Measurements from ENCODE around the gene TCL1B.

Gene TCL1B

GRCh38 chr14:95692109-95692508, 5.9 kb downstream of the TCL1B start:
- Histone ChIP-seq H3K79me2 (ENCODE audit: control insufficient read depth, insufficient read depth, low read length) (no peaks in the 10 kb centered on the region), H3K23ac (ENCODE audit: low read length) (no peak overlapping the region), H3K56ac (ENCODE audit: low read length) (no peak overlapping the region), H4K8ac (ENCODE audit: low read depth, low read length) (no peak overlapping the region), H2BK15ac (replicated peaks; ENCODE audit: low read depth) (no peak overlapping the region), H3K79me1 (ENCODE audit: low read length) (no peaks in the 10 kb centered on the region), H3K36me3 (ENCODE audit: control insufficient read depth, insufficient read depth, low read length) (no peaks in the 10 kb centered on the region), H3K4me2 (ENCODE audit: low read length) (no peak overlapping the region), H4K5ac (ENCODE audit: low read length) (no peak overlapping the region), H3K18ac (ENCODE audit: low read length) (no peak overlapping the region), H2AK5ac (ENCODE audit: low read length) (no peak overlapping the region), H3K9ac (ENCODE audit: low read length) (no peak overlapping the region), H2BK5ac (ENCODE audit: low read length) (no peak overlapping the region), H3K4me1 (ENCODE audit: control insufficient read depth, low read depth, low read length) (peaks cover 2% of the 10 kb centered on the region), H2BK120ac (ENCODE audit: low read depth, low read length) (no peak overlapping the region), H3K4ac (ENCODE audit: low read depth, low read length) (no peak overlapping the region), H3K4me3 (ENCODE audit: low read length) (no peak overlapping the region), H3K27ac (ENCODE audit: low read depth, low read length) (no peak overlapping the region), H3K27me3 (ENCODE audit: insufficient read depth, low read length, poor library complexity) (no peaks in the 10 kb centered on the region)
- DNase-seq: no peak
- WGBS (ENCODE audit: extremely low coverage, insufficient coverage, low lambda C conversion rate): no CpG with 5 or more reads among the region's 4 CpGs

GRCh38 chr14:95695051-95695450, 8.8 kb downstream of the TCL1B start:
- no peak overlapping the region for H4K8ac ChIP-seq (ENCODE audit: low read depth, low read length)

GRCh38 chr14:95695913-95696312, 9.7 kb downstream of the TCL1B start:
- no peak for DNase-seq
- WGBS (ENCODE audit: extremely low coverage, insufficient coverage, low lambda C conversion rate): no CpG with 5 or more reads among the region's 5 CpGs
- Histone ChIP-seq H4K8ac (ENCODE audit: low read depth, low read length) (no peak overlapping the region), H2BK15ac (replicated peaks; ENCODE audit: low read depth) (no peak overlapping the region), H3K4me1 (ENCODE audit: control insufficient read depth, low read depth, low read length) (no peaks in the 10 kb centered on the region), H3K27ac (ENCODE audit: low read depth, low read length) (no peak overlapping the region), H3K4me2 (ENCODE audit: low read length) (no peak overlapping the region), H3K79me1 (ENCODE audit: low read length) (no peaks in the 10 kb centered on the region), H3K36me3 (ENCODE audit: control insufficient read depth, insufficient read depth, low read length) (no peaks in the 10 kb centered on the region), H3K4me3 (ENCODE audit: low read length) (no peak overlapping the region), H2BK120ac (ENCODE audit: low read depth, low read length) (no peak overlapping the region), H3K27me3 (ENCODE audit: insufficient read depth, low read length, poor library complexity) (no peaks in the 10 kb centered on the region), H3K79me2 (ENCODE audit: control insufficient read depth, insufficient read depth, low read length) (no peaks in the 10 kb centered on the region), H3K9ac (ENCODE audit: low read length) (no peak overlapping the region), H2BK5ac (ENCODE audit: low read length) (no peak overlapping the region), H4K5ac (ENCODE audit: low read length) (no peak overlapping the region), H2AK5ac (ENCODE audit: low read length) (no peak overlapping the region), H3K56ac (ENCODE audit: low read length) (no peak overlapping the region), H3K23ac (ENCODE audit: low read length) (no peak overlapping the region), H3K4ac (ENCODE audit: low read depth, low read length) (no peak overlapping the region), H3K18ac (ENCODE audit: low read length) (no peak overlapping the region)

More at GRCh38 chr14:95695051-95695450, 8.8 kb downstream of the TCL1B start:
- no CpG with 5 or more reads among the region's 5 CpGs for WGBS (ENCODE audit: extremely low coverage, insufficient coverage, low lambda C conversion rate)
- no peak overlapping the region for H3K18ac ChIP-seq (ENCODE audit: low read length)
- H3K27ac ChIP-seq (ENCODE audit: low read depth, low read length): no peak overlapping the region
- no peaks in the 10 kb centered on the region for H3K27me3 ChIP-seq (ENCODE audit: insufficient read depth, low read length, poor library complexity)
- H4K5ac ChIP-seq (ENCODE audit: low read length): no peak overlapping the region
- no peak overlapping the region for H3K4me2 ChIP-seq (ENCODE audit: low read length)
- no peak overlapping the region for H2BK120ac ChIP-seq (ENCODE audit: low read depth, low read length)
- no peak overlapping the region for H3K23ac ChIP-seq (ENCODE audit: low read length)
- no peak overlapping the region for H2AK5ac ChIP-seq (ENCODE audit: low read length)
- H3K79me2 ChIP-seq (ENCODE audit: control insufficient read depth, insufficient read depth, low read length): no peaks in the 10 kb centered on the region
- no peaks in the 10 kb centered on the region for H3K79me1 ChIP-seq (ENCODE audit: low read length)
- no peak overlapping the region for H3K4me3 ChIP-seq (ENCODE audit: low read length)
- no peak overlapping the region for H3K56ac ChIP-seq (ENCODE audit: low read length)
- H2BK5ac ChIP-seq (ENCODE audit: low read length): no peak overlapping the region
- H3K4me1 ChIP-seq (ENCODE audit: control insufficient read depth, low read depth, low read length): no peaks in the 10 kb centered on the region
- no peak for DNase-seq
- H3K36me3 ChIP-seq (ENCODE audit: control insufficient read depth, insufficient read depth, low read length): no peaks in the 10 kb centered on the region
- no peak overlapping the region for H3K4ac ChIP-seq (ENCODE audit: low read depth, low read length)
- H2BK15ac ChIP-seq (replicated peaks; ENCODE audit: low read depth): no peak overlapping the region
- H3K9ac ChIP-seq (ENCODE audit: low read length): no peak overlapping the region

- no peak for DNase-seq
- Histone ChIP-seq H3K23ac (ENCODE audit: low read length) (no peak overlapping the region), H3K9ac (ENCODE audit: low read length) (no peak overlapping the region), H3K4me3 (ENCODE audit: low read length) (no peak overlapping the region), H2BK120ac (ENCODE audit: low read depth, low read length) (no peak overlapping the region), H2BK15ac (replicated peaks; ENCODE audit: low read depth) (no peak overlapping the region), H3K4me2 (ENCODE audit: low read length) (no peak overlapping the region), H3K18ac (ENCODE audit: low read length) (no peak overlapping the region), H2AK5ac (ENCODE audit: low read length) (no peak overlapping the region), H3K79me2 (ENCODE audit: control insufficient read depth, insufficient read depth, low read length) (no peaks in the 10 kb centered on the region), H3K4ac (ENCODE audit: low read depth, low read length) (no peak overlapping the region), H4K8ac (ENCODE audit: low read depth, low read length) (no peak overlapping the region), H3K27me3 (ENCODE audit: insufficient read depth, low read length, poor library complexity) (no peaks in the 10 kb centered on the region), H3K4me1 (ENCODE audit: control insufficient read depth, low read depth, low read length) (no peaks in the 10 kb centered on the region), H4K5ac (ENCODE audit: low read length) (no peak overlapping the region), H3K36me3 (ENCODE audit: control insufficient read depth, insufficient read depth, low read length) (no peaks in the 10 kb centered on the region), H3K27ac (ENCODE audit: low read depth, low read length) (no peak overlapping the region), H2BK5ac (ENCODE audit: low read length) (no peak overlapping the region), H3K79me1 (ENCODE audit: low read length) (no peaks in the 10 kb centered on the region), H3K56ac (ENCODE audit: low read length) (no peak overlapping the region)
- WGBS (ENCODE audit: extremely low coverage, insufficient coverage, low lambda C conversion rate): no CpG with 5 or more reads among the region's 15 CpGs
These were observed 10.5 kb downstream of the TCL1B start for GRCh38 chr14:95696741-95697140.

- H3K9ac ChIP-seq (ENCODE audit: low read length): no peak overlapping the region
- H2BK15ac ChIP-seq (replicated peaks; ENCODE audit: low read depth): no peak overlapping the region
- H3K27me3 ChIP-seq (ENCODE audit: insufficient read depth, low read length, poor library complexity): peaks cover 3% of the 10 kb centered on the region
- H3K27ac ChIP-seq (ENCODE audit: low read depth, low read length): no peak overlapping the region
- no peaks in the 10 kb centered on the region for H3K79me1 ChIP-seq (ENCODE audit: low read length)
- H4K5ac ChIP-seq (ENCODE audit: low read length): no peak overlapping the region
- no peak overlapping the region for H3K23ac ChIP-seq (ENCODE audit: low read length)
- no peak overlapping the region for H4K8ac ChIP-seq (ENCODE audit: low read depth, low read length)
- H3K4me1 ChIP-seq (ENCODE audit: control insufficient read depth, low read depth, low read length): no peaks in the 10 kb centered on the region
- WGBS (ENCODE audit: extremely low coverage, insufficient coverage, low lambda C conversion rate): no CpG with 5 or more reads among the region's 7 CpGs
- no peak overlapping the region for H2BK5ac ChIP-seq (ENCODE audit: low read length)
- no peak overlapping the region for H3K4me3 ChIP-seq (ENCODE audit: low read length)
- no peak overlapping the region for H2AK5ac ChIP-seq (ENCODE audit: low read length)
- H3K4me2 ChIP-seq (ENCODE audit: low read length): no peak overlapping the region
- H2BK120ac ChIP-seq (ENCODE audit: low read depth, low read length): no peak overlapping the region
- no peak for DNase-seq
- no peak overlapping the region for H3K4ac ChIP-seq (ENCODE audit: low read depth, low read length)
- H3K36me3 ChIP-seq (ENCODE audit: control insufficient read depth, insufficient read depth, low read length): no peaks in the 10 kb centered on the region
- H3K56ac ChIP-seq (ENCODE audit: low read length): no peak overlapping the region
- H3K79me2 ChIP-seq (ENCODE audit: control insufficient read depth, insufficient read depth, low read length): no peaks in the 10 kb centered on the region
- H3K18ac ChIP-seq (ENCODE audit: low read length): no peak overlapping the region
These were observed 11.5 kb downstream of the TCL1B start for GRCh38 chr14:95697764-95698163.

GRCh38 chr14:95698287-95698686, 12.1 kb downstream of the TCL1B start:
- Histone ChIP-seq H3K4me2 (ENCODE audit: low read length) (no peak overlapping the region), H2BK120ac (ENCODE audit: low read depth, low read length) (no peak overlapping the region), H2BK15ac (replicated peaks; ENCODE audit: low read depth) (no peak overlapping the region), H3K79me2 (ENCODE audit: control insufficient read depth, insufficient read depth, low read length) (no peaks in the 10 kb centered on the region), H3K4ac (ENCODE audit: low read depth, low read length) (no peak overlapping the region), H3K18ac (ENCODE audit: low read length) (no peak overlapping the region), H4K5ac (ENCODE audit: low read length) (no peak overlapping the region), H3K23ac (ENCODE audit: low read length) (no peak overlapping the region), H3K4me3 (ENCODE audit: low read length) (no peak overlapping the region), H4K8ac (ENCODE audit: low read depth, low read length) (no peak overlapping the region), H3K4me1 (ENCODE audit: control insufficient read depth, low read depth, low read length) (no peaks in the 10 kb centered on the region), H3K27ac (ENCODE audit: low read depth, low read length) (no peak overlapping the region), H2BK5ac (ENCODE audit: low read length) (no peak overlapping the region), H3K79me1 (ENCODE audit: low read length) (no peaks in the 10 kb centered on the region), H2AK5ac (ENCODE audit: low read length) (no peak overlapping the region), H3K27me3 (ENCODE audit: insufficient read depth, low read length, poor library complexity) (peaks cover 3% of the 10 kb centered on the region), H3K36me3 (ENCODE audit: control insufficient read depth, insufficient read depth, low read length) (no peaks in the 10 kb centered on the region), H3K56ac (ENCODE audit: low read length) (no peak overlapping the region), H3K9ac (ENCODE audit: low read length) (no peak overlapping the region)
- no peak for DNase-seq
